Measurements from ENCODE around the gene HAPLN1.

DNA sequence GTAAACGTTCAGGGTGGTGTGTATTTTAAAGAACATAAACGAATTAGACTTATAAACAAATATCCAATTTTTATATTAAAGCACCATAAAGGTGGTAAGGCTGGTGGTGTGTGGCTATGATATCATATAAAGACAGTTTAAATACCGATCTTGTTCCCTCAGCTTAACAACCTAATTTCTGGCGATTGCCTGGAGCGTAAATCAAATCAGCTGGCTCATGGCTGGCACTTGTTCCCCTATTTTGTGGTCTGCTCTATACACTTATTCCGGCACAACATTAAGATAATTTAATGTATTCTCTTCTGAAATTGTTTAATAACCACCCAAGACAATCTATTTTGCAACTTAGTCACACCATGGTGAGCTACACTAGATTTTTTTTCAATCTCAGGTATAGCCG, 2.4 kb upstream of the HAPLN1 start:
- TF ChIP-seq, protein P1, sequence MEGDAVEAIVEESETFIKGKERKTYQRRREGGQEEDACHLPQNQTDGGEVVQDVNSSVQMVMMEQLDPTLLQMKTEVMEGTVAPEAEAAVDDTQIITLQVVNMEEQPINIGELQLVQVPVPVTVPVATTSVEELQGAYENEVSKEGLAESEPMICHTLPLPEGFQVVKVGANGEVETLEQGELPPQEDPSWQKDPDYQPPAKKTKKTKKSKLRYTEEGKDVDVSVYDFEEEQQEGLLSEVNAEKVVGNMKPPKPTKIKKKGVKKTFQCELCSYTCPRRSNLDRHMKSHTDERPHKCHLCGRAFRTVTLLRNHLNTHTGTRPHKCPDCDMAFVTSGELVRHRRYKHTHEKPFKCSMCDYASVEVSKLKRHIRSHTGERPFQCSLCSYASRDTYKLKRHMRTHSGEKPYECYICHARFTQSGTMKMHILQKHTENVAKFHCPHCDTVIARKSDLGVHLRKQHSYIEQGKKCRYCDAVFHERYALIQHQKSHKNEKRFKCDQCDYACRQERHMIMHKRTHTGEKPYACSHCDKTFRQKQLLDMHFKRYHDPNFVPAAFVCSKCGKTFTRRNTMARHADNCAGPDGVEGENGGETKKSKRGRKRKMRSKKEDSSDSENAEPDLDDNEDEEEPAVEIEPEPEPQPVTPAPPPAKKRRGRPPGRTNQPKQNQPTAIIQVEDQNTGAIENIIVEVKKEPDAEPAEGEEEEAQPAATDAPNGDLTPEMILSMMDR (IDR thresholded peaks at IDR 0.05; ENCODE audit: borderline replicate concordance, extremely low read depth, low read length, poor library complexity, severe bottlenecking), result no peak
- TF ChIP-seq EZH2 (IDR thresholded peaks at IDR 0.05; ENCODE audit: borderline replicate concordance, low read depth, low read length, severe bottlenecking), result no peak
